Esophagus squamous epithelium (tissue), 5 donors: ENCODE results near the gene ZBTB46. TPM values are rescaled to one million over a fixed set of nuclear protein-coding genes. Genes with fewer than 3 reads are reported as not detected.

Source experiments
- DNase-seq: peaks from one replicate; lab custom pipeline; 2025; lab: John Stamatoyannopoulos, UW
- H3K27ac ChIP-seq, 4 donors: fragments of 200-600 bp; sonication (generic); one replicate each; pipeline ENCODE4 v1.5.1; 2016 to 2019; ENCODE audit warnings: mild to moderate bottlenecking in 1 of 4
- H3K27me3 ChIP-seq, 4 donors: fragments of 200-600 bp; sonication (generic); 1 replicate in 3 of 4; 2 replicates in 1 of 4; pipeline versions ENCODE4 v1.5.1 to v1.6.0; 2017 to 2021; ENCODE audit warnings: antibody characterized with exemption in 1 of 4
- H3K36me3 ChIP-seq, 3 donors: fragments of 200-600 bp; sonication (generic); one replicate each; pipeline ENCODE4 v1.5.1; 2016 to 2019
- H3K4me1 ChIP-seq, 3 donors: fragments of 200-600 bp; sonication (generic); one replicate each; pipeline ENCODE4 v1.5.1; 2017 to 2019
- H3K4me3 ChIP-seq, 4 donors: fragments of 200-600 bp; sonication (generic); 1 replicate in 3 of 4; 2 replicates in 1 of 4; pipeline ENCODE4 v1.5.1; 2016 to 2019; ENCODE audit warnings: mild to moderate bottlenecking in 2 of 4, moderate library complexity in 1 of 4
- H3K9me3 ChIP-seq, 3 donors: fragments of 200-600 bp; sonication (generic); one replicate each; pipeline ENCODE4 v1.5.1; 2016 to 2019
- POLR2A ChIP-seq, 4 donors: fragments of 450-650 bp; IDR thresholded peaks; one replicate each; pipeline ENCODE4 v1.6.1; 2017; ENCODE audit warnings: antibody characterized with exemption in 4 of 4, mild to moderate bottlenecking in 4 of 4, moderate library complexity in 3 of 4
- WGBS, 2 donors: methylation state at CpG; one replicate each; pipeline ENCODE4 v1.1.5; 2018; 5-methylcytosine and 5-hydroxymethylcytosine counted together
- intact Hi-C: fragments of 100-400 bp; cut with DNase I; formaldehyde crosslinking; loops from one replicate; pipeline ENCODE4 v1.15.0; 2022
- total RNA-seq, 4 donors: library from RNA; depleted of rRNA; stranded (reverse); fragments of >200 nt; gene quantifications; one replicate each; pipeline ENCODE4 v1.1.0, GENCODE V29; 2016
- TF ChIP-seq, protein P1 (sequence below), 6 experiments: fragments of 450-650 bp in 4 of 6; fragments of 200-600 bp in 2 of 6; sonication (generic) in 2 of 6; IDR thresholded peaks; one replicate each; pipeline ENCODE4 v1.5.1; 2016 to 2019; ENCODE audit warnings: antibody characterized with exemption in 6 of 6, mild to moderate bottlenecking in 4 of 6, moderate library complexity in 4 of 6
- donor health status: DM: yes; HTN: yes; CAD: no.

Gene ZBTB46
- total RNA-seq, 4 donors from 2014 or later = 0.79 to 4.2 (median 2.0) TPM

DNA sequence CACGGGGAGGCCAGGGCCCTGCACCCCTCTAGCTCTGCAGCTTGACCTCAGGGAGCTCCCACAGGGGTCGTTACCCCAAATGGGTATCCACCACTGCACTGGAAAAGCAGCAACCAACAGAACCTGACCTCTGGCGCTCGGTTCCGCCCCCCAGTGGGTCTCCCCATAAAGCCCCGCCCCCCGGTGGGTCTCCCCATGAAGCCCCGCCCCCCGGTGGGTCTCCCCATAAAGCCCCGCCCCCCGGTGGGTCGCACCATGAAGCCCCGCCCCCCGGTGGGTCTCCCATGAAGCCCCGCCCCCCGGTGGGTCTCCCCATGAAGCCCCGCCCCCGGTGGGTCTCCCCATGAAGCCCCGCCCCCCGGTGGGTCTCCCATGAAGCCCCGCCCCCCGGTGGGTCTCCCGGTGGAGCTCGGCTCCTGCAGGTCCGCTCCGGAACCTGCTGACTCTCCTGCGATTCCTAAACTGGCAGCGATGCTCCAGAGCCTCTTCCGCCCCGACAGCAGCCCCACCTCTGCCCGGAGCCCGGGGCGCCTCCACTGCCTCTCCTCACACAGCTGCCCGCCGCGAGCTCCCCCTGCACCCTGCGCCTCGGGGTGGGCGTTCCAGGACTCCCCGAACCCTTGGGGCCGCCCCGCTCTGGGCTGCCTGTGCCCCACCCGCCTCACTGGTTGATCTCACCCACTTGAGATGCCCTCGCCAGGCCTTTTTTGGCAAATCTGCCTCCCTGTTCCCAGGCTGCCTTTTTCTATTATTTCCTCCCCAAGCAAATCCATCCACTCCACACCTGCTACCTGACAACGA is 79.4 kb downstream of the ZBTB46 start:
- Histone ChIP-seq H3K27ac (peak overlapping the region in 2 of 4 donors; percentile 21 to 42), H3K4me3 (no peak overlapping the region), H3K4me1 (no peaks in the 10 kb centered on the region), H3K9me3 (no peaks in the 10 kb centered on the region), H3K27me3 (no peaks in the 10 kb centered on the region), H3K36me3 (peaks cover 0 to 1% (median 0%) of the 10 kb centered on the region in 3 donors)
- TF ChIP-seq, protein P1, sequence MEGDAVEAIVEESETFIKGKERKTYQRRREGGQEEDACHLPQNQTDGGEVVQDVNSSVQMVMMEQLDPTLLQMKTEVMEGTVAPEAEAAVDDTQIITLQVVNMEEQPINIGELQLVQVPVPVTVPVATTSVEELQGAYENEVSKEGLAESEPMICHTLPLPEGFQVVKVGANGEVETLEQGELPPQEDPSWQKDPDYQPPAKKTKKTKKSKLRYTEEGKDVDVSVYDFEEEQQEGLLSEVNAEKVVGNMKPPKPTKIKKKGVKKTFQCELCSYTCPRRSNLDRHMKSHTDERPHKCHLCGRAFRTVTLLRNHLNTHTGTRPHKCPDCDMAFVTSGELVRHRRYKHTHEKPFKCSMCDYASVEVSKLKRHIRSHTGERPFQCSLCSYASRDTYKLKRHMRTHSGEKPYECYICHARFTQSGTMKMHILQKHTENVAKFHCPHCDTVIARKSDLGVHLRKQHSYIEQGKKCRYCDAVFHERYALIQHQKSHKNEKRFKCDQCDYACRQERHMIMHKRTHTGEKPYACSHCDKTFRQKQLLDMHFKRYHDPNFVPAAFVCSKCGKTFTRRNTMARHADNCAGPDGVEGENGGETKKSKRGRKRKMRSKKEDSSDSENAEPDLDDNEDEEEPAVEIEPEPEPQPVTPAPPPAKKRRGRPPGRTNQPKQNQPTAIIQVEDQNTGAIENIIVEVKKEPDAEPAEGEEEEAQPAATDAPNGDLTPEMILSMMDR (IDR thresholded peaks at IDR 0.05) = no peak
- TF ChIP-seq POLR2A (IDR thresholded peaks at IDR 0.05) = no peak
- DNase-seq = no peak
- WGBS, 2 donors = 60 to 87% methylated on average over 3 to 8 of the region's 45 CpGs
- intact Hi-C loops = no loop called here

DNA sequence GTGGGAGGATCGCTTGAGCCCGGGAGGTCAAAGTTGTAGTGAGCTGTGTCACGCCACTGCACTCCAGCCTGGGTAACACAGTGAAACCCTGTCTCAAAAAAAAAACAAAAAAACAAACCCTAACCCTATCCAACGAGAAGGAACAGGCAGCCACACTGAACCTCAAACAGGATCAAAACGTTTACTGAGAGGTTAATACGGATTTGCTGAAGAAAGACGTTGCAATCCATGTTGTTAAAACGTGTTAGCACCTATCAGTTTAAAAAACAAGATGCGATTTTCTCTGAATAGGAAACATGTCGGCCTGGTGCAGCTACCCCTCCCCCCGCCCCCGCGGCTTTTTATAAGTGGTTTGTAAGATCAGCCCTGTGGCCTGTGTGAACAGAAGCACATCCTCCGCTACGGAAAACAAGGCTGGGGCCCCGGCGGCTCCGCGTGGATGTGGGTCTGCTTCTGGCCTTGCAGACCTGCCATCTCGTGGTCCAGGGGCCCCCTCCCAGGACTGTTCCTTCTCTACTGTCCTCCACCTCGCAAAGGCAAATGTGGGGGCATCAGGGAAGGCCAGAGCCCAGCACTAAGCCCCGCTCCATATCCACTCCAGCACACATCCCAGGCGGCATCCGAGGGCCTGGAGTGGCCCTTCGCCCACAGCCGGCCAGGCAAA is 80.1 kb downstream of the ZBTB46 start:
- no peak for DNase-seq
- intact Hi-C loops = no loop called here
- H3K4me3 ChIP-seq = no peak overlapping the region
- H3K9me3 ChIP-seq = no peaks in the 10 kb centered on the region
- H3K27me3 ChIP-seq = no peaks in the 10 kb centered on the region
- TF ChIP-seq, protein P1 (IDR thresholded peaks at IDR 0.05) = no peak
- no peak for TF ChIP-seq POLR2A (IDR thresholded peaks at IDR 0.05)
- 42 to 47% methylated on average over 11 to 20 of the region's 26 CpGs for WGBS, 2 donors
- no peaks in the 10 kb centered on the region for H3K4me1 ChIP-seq
- peaks cover 0 to 8% (median 0%) of the 10 kb centered on the region in 3 donors for H3K36me3 ChIP-seq
- peak overlapping the region in 2 of 4 donors; percentile 21 to 42 for H3K27ac ChIP-seq

DNA sequence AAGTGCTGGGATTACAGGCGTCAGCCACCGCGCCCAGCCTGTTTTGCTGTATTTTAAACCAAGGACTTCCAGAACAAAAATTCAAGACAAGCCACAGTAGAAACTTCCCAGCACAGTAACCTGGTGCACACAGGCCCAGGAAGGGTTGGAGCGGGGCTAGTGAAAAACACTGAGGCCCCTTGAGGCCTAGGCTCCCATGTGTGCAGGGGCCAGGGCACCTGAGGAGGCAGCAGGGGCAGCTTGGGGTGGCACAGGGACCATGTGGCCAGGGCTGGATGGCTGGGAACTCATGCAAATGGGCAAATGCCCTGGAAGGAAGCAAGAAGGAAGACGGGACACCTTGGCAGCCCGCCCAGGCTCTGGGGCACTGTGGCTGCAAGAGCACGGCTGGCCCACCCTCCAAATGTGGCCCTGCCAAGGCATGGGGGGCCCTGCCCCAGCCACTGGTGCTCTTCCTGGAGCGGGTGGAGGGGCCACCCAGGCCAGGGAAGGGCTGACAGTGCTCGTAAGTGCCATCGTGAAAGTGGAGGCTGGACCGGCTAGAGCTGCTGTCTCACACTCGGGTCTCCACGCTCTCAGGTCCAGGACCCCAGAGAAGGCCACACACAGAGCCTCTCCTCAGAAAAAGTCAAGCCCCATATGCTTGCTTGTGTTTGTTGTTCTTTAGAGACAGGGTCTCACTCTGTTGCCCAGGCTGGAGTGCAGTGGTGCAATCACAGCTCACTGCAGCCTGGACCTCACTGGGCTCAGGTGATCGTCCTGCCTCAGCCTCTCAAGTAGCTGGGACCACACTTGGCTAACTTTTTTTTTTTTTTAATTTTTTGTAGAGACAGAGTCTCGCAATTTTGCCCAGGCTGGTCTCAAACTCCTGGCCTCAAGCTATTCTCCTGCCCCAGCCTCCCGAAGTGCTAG is 81.2 kb downstream of the ZBTB46 start:
- TF ChIP-seq POLR2A (IDR thresholded peaks at IDR 0.05) = no peak
- TF ChIP-seq, protein P1 (IDR thresholded peaks at IDR 0.05) = no peak
- no peaks in the 10 kb centered on the region for H3K4me1 ChIP-seq
- H3K9me3 ChIP-seq = no peaks in the 10 kb centered on the region
- WGBS, 2 donors = 72 to 79% methylated on average over 5 to 7 of the region's 16 CpGs
- H3K27me3 ChIP-seq = no peaks in the 10 kb centered on the region
- no peak overlapping the region for H3K27ac ChIP-seq
- DNase-seq = no peak
- H3K36me3 ChIP-seq = peaks cover 0 to 9% (median 0%) of the 10 kb centered on the region in 3 donors
- H3K4me3 ChIP-seq = no peak overlapping the region
- intact Hi-C loops = no loop called here

DNA sequence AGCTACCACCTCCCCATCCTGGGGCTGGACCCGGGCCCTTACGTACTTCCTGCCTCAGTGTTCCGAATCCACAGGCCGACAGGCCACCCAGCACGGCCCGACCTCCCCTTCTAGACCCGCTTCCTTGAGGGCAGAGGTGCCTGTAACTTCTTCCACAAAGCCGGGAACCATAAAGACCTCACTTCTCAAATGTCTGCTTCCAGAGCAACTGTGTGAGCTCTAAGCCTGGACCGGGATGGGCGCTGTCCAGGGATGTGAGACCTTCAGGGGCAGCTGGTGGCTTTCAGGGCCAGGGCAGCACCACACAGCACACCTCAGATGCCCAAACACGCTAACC is 82.2 kb downstream of the ZBTB46 start:
- DNase-seq = no peak
- H3K36me3 ChIP-seq = peaks cover 0 to 13% (median 0%) of the 10 kb centered on the region in 3 donors
- H3K27me3 ChIP-seq = no peaks in the 10 kb centered on the region
- no peak overlapping the region for H3K27ac ChIP-seq
- no peak overlapping the region for H3K4me3 ChIP-seq
- no peaks in the 10 kb centered on the region for H3K9me3 ChIP-seq
- 60 to 92% methylated on average over 2 to 8 of the region's 11 CpGs for WGBS, 2 donors
- no peaks in the 10 kb centered on the region for H3K4me1 ChIP-seq
- intact Hi-C loops = no loop called here
- TF ChIP-seq, protein P1 (IDR thresholded peaks at IDR 0.05) = no peak
- no peak for TF ChIP-seq POLR2A (IDR thresholded peaks at IDR 0.05)
